Activated CD4-positive, alpha-beta T cell treated with anti-CD3 and anti-CD28 coated beads for 24 hours (primary cell): ENCODE measurements around the gene METTL14.

ENCODE experiments used
- DNase-seq, 2 donors: peaks; one replicate each; pipeline ENCODE4 v3.0.0-alpha.2; 2020; ENCODE audit warnings: low read depth in 2 of 2

METTL14 gene

GRCh38 chr4:118758293-118758692, 73.1 kb downstream of the METTL14 start:
- DNase-seq, result no peak

- no peak for DNase-seq
Measured at GRCh38 chr4:118759481-118759880, 74.3 kb downstream of the METTL14 start.

- DNase-seq, result no peak
Measured at GRCh38 chr4:118760092-118760491, 74.9 kb downstream of the METTL14 start.

- no peak for DNase-seq
Measured at GRCh38 chr4:118760493-118760892, 75.3 kb downstream of the METTL14 start.

- DNase-seq, result no peak
Measured at GRCh38 chr4:118761397-118762016, 76.3 kb downstream of the METTL14 start.

GRCh38 chr4:118762155-118762554, 77.0 kb downstream of the METTL14 start:
- DNase-seq, result no peak

- no peak for DNase-seq
Measured at GRCh38 chr4:118762730-118763477, 77.7 kb downstream of the METTL14 start.
